ENCODE results near the gene ARG1.
A peak's percentile ranks its signal among the peaks of the same experiment; 100 is the strongest.

GRCh38 chr6:131586543-131586942 is 13.5 kb downstream of the ARG1 start:
- TF ChIP-seq FOXA1 (IDR thresholded peaks at IDR 0.05) (no peak), MAX (IDR thresholded peaks at IDR 0.05) (no peak), CTCF (IDR thresholded peaks at IDR 0.05; ENCODE audit: low read depth, low read length, missing input control) (no peak), TAF1 (conservative IDR thresholded peaks at IDR 0.05) (no peak), REST (IDR thresholded peaks at IDR 0.05) (no peak), JUND (IDR thresholded peaks at IDR 0.05) (peak in 1 of 2 donors; percentile 25), ZBTB33 (IDR thresholded peaks at IDR 0.05) (no peak), RAD21 (IDR thresholded peaks at IDR 0.05) (no peak), HNF4A (conservative IDR thresholded peaks at IDR 0.05) (no peak)

All from liver (tissue), 3 donors.